ENCODE data around the gene SLC25A29. TPM values are rescaled to one million over a fixed set of nuclear protein-coding genes. Genes with fewer than 3 reads are reported as not detected.

The SLC25A29 gene
- total and polyA plus RNA-seq, 2 donors (not counting 1 experiment from before 2014, with no cell fraction given): 6.2 to 24.1 TPM

DNA sequence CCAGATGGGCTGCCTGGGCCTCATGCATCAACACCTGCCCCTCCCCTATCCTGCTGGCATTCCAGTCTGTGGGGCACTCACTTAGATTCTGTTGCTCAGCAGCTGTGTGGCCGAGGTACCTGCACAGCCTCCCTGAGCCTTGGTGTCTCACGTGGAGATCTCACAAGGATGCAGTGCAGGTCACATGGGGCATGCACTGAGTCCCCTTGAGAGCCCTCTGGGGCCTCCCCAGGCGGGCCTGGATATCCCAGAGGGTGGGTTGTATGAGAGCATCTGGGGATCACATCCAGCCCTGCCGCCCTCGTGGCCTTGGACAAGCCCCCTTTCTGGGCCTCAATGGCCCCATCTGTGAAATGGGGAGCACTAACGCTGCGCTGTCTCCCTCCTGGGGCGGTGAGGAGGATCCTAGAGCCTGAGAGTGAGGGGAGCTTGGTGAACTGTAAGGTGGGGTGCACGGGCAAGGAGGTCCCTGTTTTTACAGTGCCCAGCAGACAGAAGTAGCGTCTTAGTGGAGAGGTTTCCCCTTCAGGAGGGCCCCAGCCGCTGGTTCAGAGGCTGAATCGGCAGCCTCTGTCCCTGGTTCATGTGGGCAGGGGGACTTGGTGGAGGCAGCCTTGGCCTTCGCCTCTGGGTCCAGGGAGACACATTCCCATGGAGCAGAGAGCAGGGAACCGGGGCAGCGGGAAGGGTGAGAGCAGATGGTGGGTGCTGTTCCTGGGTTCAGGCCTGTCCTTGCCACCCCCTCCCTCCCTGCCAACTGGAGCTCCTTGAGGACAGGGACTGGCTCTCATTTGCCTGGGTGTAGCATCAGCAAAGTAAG, 16.1 kb upstream of the SLC25A29 start:
- no peaks in the 10 kb centered on the region for H3K4me1 ChIP-seq (ENCODE audit: control insufficient read depth, extremely low read depth, insufficient read depth, low read length)
- TF ChIP-seq, protein P1, sequence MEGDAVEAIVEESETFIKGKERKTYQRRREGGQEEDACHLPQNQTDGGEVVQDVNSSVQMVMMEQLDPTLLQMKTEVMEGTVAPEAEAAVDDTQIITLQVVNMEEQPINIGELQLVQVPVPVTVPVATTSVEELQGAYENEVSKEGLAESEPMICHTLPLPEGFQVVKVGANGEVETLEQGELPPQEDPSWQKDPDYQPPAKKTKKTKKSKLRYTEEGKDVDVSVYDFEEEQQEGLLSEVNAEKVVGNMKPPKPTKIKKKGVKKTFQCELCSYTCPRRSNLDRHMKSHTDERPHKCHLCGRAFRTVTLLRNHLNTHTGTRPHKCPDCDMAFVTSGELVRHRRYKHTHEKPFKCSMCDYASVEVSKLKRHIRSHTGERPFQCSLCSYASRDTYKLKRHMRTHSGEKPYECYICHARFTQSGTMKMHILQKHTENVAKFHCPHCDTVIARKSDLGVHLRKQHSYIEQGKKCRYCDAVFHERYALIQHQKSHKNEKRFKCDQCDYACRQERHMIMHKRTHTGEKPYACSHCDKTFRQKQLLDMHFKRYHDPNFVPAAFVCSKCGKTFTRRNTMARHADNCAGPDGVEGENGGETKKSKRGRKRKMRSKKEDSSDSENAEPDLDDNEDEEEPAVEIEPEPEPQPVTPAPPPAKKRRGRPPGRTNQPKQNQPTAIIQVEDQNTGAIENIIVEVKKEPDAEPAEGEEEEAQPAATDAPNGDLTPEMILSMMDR (conservative IDR thresholded peaks at IDR 0.05 in 1 of 2, IDR thresholded peaks at IDR 0.05 in 1 of 2; ENCODE audit: low read depth in 1 of 2, low read length in 2 of 2): no peak
- no peak for TF ChIP-seq EZH2 (IDR thresholded peaks at IDR 0.05; ENCODE audit: low read length, missing control alignments)
- H3K36me3 ChIP-seq (ENCODE audit: control insufficient read depth, insufficient read depth, low read length): no peaks in the 10 kb centered on the region
- H3K79me2 ChIP-seq (ENCODE audit: control insufficient read depth, insufficient read depth, low read length): no peaks in the 10 kb centered on the region
- no peak for DNase-seq (ENCODE audit: low read depth in 2 of 2)
- no peak overlapping the region for H3K4me2 ChIP-seq (ENCODE audit: extremely low read depth, insufficient read depth, low read length)
- H3K27ac ChIP-seq (ENCODE audit: insufficient read depth, low read length): no peak overlapping the region
- H2AFZ ChIP-seq (ENCODE audit: low read length): no peak overlapping the region
- H3K4me3 ChIP-seq (replicated peaks in 1 of 4; ENCODE audit: control extremely low read depth in 1 of 4, insufficient read depth in 1 of 4, low read depth in 3 of 4, low read length in 4 of 4): no peak overlapping the region
- no peak overlapping the region for H3K9ac ChIP-seq (ENCODE audit: insufficient read depth, low read length)
- H3K27me3 ChIP-seq (ENCODE audit: control insufficient read depth, insufficient read depth, low read length): no peaks in the 10 kb centered on the region
- no peaks in the 10 kb centered on the region for H4K20me1 ChIP-seq (ENCODE audit: control insufficient read depth, extremely low read depth, insufficient read depth, low read length)
- H3K9me3 ChIP-seq (ENCODE audit: control insufficient read depth, insufficient read depth, low read depth, low read length): no peaks in the 10 kb centered on the region

DNA sequence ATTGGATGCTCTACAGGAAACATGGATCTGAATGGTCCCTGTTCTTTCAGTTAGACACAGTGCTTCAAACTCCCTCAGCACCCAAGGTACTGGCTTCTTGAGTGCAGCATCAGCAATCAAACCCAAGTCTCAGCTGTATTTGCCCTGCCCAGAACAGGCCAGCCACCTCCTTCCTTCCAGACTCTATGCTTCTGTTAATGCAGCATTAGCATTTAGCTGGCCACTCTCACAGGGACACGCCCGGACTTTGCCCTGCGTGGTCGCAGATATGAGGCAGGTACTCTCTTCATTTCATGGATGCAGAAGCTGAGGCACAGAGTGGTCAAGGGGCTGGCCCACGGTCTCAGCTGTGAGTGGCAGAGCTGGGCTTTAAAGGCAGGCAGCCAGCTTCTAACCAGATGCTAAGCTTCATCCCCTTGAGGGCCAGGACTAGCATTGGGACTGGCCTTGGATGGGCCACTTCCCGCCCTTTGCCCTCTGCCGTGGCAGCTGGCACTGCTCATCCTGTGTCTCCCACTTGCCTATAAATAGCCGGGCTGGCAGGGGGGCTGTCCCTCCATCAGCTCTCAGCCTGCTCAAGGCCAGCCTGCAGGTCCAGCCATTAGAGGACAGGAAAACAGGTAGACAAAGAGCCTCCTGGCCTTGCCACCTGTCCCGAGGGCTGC, 15.4 kb upstream of the SLC25A29 start:
- Histone ChIP-seq H3K27ac (ENCODE audit: insufficient read depth, low read length) (no peak overlapping the region), H3K4me1 (ENCODE audit: control insufficient read depth, extremely low read depth, insufficient read depth, low read length) (no peaks in the 10 kb centered on the region), H4K20me1 (ENCODE audit: control insufficient read depth, extremely low read depth, insufficient read depth, low read length) (no peaks in the 10 kb centered on the region), H3K9me3 (ENCODE audit: control insufficient read depth, insufficient read depth, low read depth, low read length) (no peaks in the 10 kb centered on the region), H3K4me3 (replicated peaks in 1 of 4; ENCODE audit: control extremely low read depth in 1 of 4, insufficient read depth in 1 of 4, low read depth in 3 of 4, low read length in 4 of 4) (no peak overlapping the region), H3K9ac (ENCODE audit: insufficient read depth, low read length) (no peak overlapping the region), H3K27me3 (ENCODE audit: control insufficient read depth, insufficient read depth, low read length) (no peaks in the 10 kb centered on the region), H2AFZ (ENCODE audit: low read length) (no peak overlapping the region), H3K36me3 (ENCODE audit: control insufficient read depth, insufficient read depth, low read length) (no peaks in the 10 kb centered on the region), H3K79me2 (ENCODE audit: control insufficient read depth, insufficient read depth, low read length) (no peaks in the 10 kb centered on the region), H3K4me2 (ENCODE audit: extremely low read depth, insufficient read depth, low read length) (no peak overlapping the region)
- TF ChIP-seq, protein P1 (conservative IDR thresholded peaks at IDR 0.05 in 1 of 2, IDR thresholded peaks at IDR 0.05 in 1 of 2; ENCODE audit: low read depth in 1 of 2, low read length in 2 of 2): no peak
- TF ChIP-seq EZH2 (IDR thresholded peaks at IDR 0.05; ENCODE audit: low read length, missing control alignments): no peak
- no peak for DNase-seq (ENCODE audit: low read depth in 2 of 2)

DNA sequence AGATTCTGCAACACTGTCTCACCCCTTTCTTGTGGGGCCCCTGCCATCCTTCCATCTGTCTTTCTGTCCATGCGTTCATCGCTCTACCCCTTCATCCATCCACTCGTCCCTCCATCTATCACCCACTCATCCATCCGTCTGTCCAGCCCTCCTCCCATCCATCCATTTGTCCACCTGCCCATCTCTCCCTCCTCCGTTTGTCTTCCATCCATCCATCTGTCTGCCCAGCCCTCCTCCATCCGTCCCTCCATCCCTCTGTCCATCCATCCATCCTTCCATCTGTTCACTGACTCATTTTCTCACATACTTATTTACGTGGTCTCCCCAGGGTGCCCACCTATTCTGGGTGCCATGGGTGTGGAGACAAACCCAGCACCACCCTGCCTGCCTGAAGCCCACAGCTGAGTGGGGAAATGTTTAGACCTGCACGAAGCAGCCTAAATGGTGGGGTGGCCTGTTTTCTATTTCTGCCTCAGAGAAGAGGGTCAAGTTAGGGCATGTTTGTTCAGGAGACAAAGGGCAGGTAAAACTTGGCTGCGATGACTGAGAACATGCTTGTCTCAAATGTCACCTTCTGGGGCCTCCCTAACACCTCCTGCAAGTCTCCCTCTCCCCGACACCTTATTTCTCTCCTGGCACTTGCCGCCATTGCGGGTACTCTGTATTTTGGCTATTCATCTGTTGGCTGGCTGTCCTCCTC, 14.1 kb upstream of the SLC25A29 start:
- TF ChIP-seq EZH2 (IDR thresholded peaks at IDR 0.05; ENCODE audit: low read length, missing control alignments): no peak
- TF ChIP-seq, protein P1 (conservative IDR thresholded peaks at IDR 0.05 in 1 of 2, IDR thresholded peaks at IDR 0.05 in 1 of 2; ENCODE audit: low read depth in 1 of 2, low read length in 2 of 2): no peak

More for the DNA sequence above, 14.1 kb upstream of the SLC25A29 start:
- H3K9ac ChIP-seq (ENCODE audit: insufficient read depth, low read length): no peak overlapping the region
- no peaks in the 10 kb centered on the region for H4K20me1 ChIP-seq (ENCODE audit: control insufficient read depth, extremely low read depth, insufficient read depth, low read length)
- no peaks in the 10 kb centered on the region for H3K27me3 ChIP-seq (ENCODE audit: control insufficient read depth, insufficient read depth, low read length)
- H3K36me3 ChIP-seq (ENCODE audit: control insufficient read depth, insufficient read depth, low read length): no peaks in the 10 kb centered on the region
- H3K79me2 ChIP-seq (ENCODE audit: control insufficient read depth, insufficient read depth, low read length): no peaks in the 10 kb centered on the region
- no peaks in the 10 kb centered on the region for H3K9me3 ChIP-seq (ENCODE audit: control insufficient read depth, insufficient read depth, low read depth, low read length)
- H3K4me2 ChIP-seq (ENCODE audit: extremely low read depth, insufficient read depth, low read length): no peak overlapping the region
- H2AFZ ChIP-seq (ENCODE audit: low read length): no peak overlapping the region
- no peak overlapping the region for H3K27ac ChIP-seq (ENCODE audit: insufficient read depth, low read length)
- no peaks in the 10 kb centered on the region for H3K4me1 ChIP-seq (ENCODE audit: control insufficient read depth, extremely low read depth, insufficient read depth, low read length)
- no peak for DNase-seq (ENCODE audit: low read depth in 2 of 2)
- H3K4me3 ChIP-seq (replicated peaks in 1 of 4; ENCODE audit: control extremely low read depth in 1 of 4, insufficient read depth in 1 of 4, low read depth in 3 of 4, low read length in 4 of 4): no peak overlapping the region
